AG08395 (cell line): ENCODE measurements around the gene GDPD5.

ENCODE experiments used
- DNase-seq: peaks from one replicate; pipeline ENCODE4 v3.0.0; 2012; ENCODE audit warnings: mixed read lengths, low spot score

GDPD5 gene

DNA sequence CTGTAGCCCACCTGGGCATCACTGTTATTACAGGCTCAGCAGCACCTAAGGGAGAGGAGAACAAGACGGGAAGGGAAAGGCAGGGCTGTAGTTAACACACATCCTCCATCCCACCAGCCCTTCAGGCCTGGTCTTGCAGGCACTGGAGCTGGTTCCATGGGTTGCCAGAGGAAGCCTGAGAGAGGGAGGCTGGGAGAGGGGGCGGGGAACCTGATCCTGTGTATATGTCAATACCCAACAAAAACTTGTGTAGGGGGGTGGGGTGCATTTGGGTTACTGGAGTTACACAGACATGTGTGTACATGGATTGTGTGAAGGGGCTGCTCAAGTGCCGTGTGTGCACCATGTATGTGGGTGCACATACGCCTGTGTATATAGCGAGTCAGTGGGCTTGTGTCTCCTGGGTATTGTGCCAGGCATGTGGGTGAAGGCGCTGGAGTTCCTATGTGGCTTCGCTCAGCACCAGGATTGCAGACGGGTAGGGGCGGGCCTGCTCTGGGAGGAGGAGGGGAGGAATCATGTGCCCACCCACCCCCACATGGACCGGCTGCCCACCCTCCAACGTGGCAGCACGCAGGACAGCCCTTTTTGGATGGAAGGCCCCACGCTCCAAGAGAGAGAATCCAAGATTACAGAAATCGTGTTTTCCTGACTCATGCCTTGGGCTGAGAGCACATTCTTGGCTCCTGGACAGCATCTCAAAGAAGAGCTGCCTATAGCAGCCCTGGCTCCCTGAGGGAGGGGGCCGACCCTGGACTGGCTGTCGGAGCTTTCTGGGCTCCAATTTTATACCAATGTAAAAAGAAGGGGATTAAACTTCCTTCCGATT is 32.1 kb upstream of the GDPD5 start:
- DNase-seq, result peak; percentile 77

DNA sequence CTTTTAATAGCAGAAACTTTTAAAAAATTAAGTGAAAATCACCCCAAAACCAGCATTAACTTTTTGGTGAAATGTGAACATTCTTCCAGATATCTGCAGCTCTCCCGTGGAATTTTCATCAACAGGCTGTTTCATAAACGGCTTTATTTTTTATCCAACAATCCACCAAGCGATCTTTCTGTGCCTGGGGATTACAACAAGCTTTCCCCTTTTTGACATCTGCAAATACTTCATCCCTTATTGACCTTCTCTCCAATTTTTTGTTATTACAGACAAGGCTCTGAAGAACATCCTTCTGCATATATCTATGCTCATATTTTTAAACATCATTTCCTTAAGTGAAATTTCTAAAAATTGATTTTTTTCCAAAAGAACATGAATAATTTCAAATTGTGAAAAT is 30.5 kb upstream of the GDPD5 start:
- no peak for DNase-seq

DNA sequence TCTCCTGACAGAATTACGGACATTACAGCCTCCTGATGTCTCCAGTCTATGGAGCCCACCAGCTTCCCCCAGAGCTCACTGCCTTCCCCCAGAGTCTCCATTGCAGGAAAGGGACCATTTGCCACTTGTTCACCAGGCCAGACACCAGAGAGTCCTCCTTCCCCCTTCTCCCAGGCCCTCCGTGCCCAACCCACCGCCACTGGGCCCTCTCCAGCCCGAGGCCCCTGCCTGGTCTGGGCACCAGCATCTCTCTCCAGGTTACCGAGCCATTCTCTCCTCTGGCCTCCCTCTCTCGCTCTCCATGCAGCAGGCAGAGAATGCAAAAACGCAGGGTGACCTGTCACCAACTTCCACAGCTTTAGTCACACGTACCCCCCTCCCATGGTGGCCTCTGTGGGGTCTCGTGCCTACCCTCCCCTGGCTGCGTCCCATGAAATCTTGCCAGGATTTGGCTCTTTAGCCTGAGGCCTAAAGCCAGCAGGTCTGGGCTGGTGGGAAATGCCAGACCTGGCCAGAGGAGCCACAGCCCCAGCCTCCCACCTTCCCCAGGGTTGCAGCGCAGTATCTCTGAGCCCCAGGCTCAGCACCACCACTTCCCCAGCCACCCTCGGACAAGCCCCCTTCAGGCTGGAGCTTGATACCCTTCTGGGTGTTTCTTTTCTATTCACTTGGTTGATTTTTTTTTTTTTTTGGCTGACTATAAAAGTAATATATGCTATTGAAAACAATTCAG is 29.5 kb upstream of the GDPD5 start:
- no peak for DNase-seq

- DNase-seq, result peak; percentile 96
Measured at GRCh38 chr11:75554258-75555022, 28.7 kb upstream of the GDPD5 start.

- DNase-seq, result no peak
Measured at GRCh38 chr11:75553889-75554257, 28.1 kb upstream of the GDPD5 start.

GRCh38 chr11:75553182-75553581 is 27.4 kb upstream of the GDPD5 start:
- DNase-seq, result no peak

GRCh38 chr11:75549370-75549958 is 23.7 kb upstream of the GDPD5 start:
- no peak for DNase-seq

DNA sequence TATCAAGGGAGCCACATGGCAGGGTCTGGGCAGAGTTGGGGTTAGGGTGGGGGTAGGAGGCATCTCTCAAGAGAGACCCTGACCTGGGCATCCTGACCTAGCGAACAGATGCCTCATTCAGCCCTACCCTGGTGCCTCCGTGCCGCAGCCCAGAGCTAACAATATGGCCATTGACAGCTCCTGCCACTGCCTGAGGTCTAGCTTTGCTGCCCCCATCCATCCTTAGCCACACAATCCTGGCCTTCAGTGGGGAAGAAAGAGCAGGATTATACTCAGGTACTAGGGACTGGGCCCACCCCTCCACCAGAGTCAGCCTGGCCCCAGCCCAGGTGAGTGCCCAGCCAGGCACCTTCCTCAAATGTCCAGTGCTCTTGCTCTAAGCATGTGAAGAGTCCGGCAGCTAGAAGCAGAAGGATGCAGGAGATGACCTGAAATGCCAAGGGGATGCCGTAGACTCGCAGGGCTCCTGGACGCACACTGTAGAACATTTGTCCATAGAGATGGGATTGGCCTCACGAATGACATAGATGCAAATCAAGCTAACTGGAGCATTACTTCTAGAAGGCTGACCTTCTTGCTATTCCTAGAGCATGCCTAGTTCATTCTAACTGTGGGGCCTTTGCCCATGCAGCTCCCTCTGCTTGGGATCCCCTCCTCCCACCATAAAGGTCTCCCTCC is 23.0 kb upstream of the GDPD5 start:
- no peak for DNase-seq

GRCh38 chr11:75547617-75548058 is 21.9 kb upstream of the GDPD5 start:
- DNase-seq, result peak; percentile 90

DNA sequence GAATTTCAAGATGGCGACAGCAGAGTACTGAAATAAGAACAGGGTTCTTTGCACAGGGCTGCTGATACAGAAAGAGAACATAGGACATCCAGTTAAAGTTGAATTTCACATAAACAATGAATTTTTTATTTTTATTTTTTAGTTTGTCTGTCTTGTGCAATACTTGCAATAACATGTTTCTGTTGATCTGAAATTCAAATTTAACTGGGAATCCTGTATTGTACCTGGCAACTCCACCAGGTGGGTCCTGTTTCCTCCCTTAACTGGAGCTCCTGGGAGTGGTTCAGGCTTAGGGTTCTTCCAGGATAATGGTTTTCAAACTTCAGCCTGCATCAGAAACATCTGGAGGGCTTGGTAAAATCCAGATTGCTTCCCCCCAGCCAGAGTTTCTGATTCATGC is 21.4 kb upstream of the GDPD5 start:
- DNase-seq, result no peak

GRCh38 chr11:75543806-75544205 is 18.1 kb upstream of the GDPD5 start:
- DNase-seq, result no peak

GRCh38 chr11:75542088-75542438 is 16.3 kb upstream of the GDPD5 start:
- no peak for DNase-seq

DNA sequence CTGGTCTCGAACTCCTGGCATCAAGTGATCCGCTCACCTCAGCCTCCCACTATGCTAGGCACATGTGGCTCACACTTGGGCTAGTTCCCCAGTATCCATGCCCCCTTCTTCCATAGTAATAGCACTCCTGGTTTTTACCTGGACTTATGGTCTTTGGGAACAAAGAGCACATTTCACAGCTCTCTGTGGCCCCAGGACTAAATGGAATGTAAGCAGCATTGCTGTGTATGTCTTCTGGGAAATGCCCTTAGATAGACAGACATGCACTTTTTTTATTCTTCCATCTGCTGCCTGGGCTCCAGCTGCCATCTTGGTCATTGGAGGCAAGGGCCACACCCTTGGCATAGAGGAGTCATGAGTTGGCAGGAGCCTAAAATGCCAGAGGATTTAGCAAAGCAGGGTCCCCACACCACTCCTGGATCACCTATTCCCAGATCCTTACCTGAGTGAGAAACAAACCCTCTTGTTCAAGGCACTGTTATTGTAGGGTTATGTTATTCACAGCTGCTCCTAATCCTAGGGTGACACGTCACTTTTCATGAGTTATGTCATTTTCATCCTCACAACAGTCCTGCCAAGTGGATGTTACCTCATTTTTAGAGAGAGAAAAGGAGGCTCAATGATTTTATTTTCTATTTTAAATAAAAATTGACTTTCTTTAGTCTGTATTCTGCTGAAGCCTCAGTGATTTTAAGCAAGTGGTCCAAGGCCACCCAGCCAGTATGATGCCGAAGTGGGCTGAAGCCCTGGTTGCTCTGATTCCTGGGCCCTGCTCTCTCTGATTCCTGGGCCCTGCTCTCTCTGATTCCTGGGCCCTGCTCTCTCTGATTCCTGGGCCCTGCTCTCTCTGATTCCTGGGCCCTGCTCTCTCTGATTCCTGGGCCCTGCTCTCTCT is 15.7 kb upstream of the GDPD5 start:
- DNase-seq, result no peak

DNA sequence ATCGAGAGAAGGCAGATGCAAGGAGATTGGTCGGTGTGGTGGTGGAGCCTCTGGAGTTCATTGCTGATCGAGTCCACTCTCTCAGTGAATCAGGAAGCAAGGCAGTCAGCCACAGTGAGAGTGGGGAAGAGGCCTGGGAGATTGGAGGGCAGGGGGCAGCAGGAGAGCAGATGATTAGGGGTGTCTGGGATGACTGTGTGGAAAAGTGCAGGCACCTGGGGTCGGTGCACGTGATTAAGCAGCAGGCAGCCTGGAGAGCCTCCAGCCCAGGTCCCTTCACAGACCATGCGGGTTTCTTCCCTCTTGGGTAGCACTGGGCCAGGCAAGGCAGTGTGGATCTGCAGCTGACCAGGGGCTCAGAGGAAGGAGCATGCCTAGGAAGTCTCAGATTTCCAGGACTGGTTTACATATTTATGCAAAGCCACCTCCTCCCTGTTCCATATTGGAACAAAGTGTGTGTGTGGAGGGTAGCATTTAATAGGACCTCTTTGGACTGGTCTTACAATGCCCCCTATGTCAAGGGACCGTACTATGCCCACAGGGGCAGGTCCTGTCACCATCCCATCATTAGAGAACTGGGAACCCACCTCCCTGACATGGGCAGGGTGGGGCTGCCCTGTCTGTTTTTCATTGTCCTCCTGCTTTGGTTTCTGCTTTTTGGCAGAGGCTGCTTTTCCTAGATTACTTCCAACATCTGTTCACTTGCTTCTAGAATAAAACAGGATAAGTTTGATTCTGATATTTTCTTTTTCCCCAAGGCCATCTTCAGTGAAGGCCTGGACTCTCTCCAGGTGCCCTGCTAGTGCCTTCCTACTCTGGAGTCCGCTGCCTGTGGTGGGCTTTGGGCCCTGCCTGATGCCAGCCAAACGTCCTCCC is 14.0 kb upstream of the GDPD5 start:
- no peak for DNase-seq

GRCh38 chr11:75538150-75538942 is 12.6 kb upstream of the GDPD5 start:
- no peak for DNase-seq

- no peak for DNase-seq
Measured at GRCh38 chr11:75537740-75538139, 12.0 kb upstream of the GDPD5 start.

DNA sequence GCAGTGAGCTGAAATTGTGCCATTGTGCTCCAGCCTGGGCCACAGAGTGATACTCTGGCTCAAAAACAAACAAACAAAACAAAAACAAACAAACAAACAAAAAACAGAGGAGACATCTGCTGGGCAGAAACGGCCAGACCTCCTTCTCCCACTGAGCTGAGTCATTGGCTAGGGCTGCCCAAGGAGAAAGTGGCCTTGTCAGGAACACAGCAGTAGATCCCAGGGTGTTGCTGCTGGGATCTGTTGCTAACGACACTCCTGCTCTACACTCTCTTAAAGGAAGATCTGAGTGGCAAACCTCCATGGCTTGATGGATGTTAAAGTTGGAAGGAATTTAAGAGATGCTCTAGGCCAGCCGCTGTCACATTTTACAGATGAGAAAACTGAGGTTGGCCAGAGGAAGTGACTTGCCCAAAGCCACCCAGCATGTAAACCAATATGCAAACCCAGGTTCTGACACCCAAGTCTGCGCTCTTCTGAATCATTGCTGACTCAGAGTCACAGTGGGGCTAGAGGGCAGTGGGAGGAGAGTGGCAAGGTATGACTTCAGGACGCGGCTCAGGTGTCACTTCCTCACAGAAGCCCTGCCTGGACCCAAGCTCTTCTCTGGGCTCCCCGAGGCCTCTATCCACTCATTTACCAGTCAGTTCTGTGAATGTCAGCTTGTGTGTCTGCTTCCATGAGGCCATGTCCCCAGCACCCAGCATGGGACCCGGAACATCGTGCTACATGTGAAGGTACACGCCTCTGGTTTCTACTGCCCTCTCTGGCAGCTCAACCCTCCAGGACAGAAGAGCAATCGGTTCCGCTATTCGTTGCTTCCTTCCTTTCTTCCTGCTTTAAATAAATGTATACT is 11.3 kb upstream of the GDPD5 start:
- no peak for DNase-seq

DNA sequence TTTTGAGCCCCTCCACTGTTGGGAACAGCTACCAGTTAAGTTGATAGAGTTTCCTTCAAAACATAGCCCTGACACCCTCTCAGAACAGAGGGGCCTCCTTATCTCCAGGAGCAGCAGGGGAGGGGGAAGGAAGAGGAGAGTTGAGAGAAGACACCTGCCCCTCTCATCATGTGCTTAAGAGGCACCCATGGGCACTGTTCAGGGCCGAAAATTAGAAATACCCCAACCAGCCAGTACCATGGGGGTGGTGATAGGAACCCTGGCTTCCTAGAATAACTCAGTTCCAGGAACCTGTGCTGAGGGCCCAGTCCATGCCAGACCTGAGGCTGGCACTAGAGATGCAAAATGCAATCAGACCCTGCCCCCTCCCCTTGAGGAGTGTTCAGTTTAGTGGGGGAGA is 9.3 kb upstream of the GDPD5 start:
- DNase-seq, result no peak
